H1 (cell line): ENCODE measurements around the gene MICALL1. TPM values are rescaled to one million over a fixed set of nuclear protein-coding genes. Genes with fewer than 3 reads are reported as not detected.

Source experiments
- BCL11A ChIP-seq, 2 experiments: IDR thresholded peaks; one replicate each; pipeline ENCODE4 v1.6.1; 2011; ENCODE audit warnings: low read depth in 2 of 2, low read length in 2 of 2, mild to moderate bottlenecking in 2 of 2
- CTBP2 ChIP-seq: IDR thresholded peaks from 2 replicates; pipeline ENCODE4 v1.7.0; 2011; ENCODE audit warnings: borderline replicate concordance, mild to moderate bottlenecking, moderate library complexity, mixed read lengths, low read length; ENCODE audit not compliant: insufficient read depth, insufficient read length
- NANOG ChIP-seq: IDR thresholded peaks from 2 replicates; pipeline ENCODE4 v1.6.1; 2011; ENCODE audit warnings: low read length, low read depth, mild to moderate bottlenecking, inconsistent platforms; ENCODE audit not compliant: insufficient read depth, poor library complexity, severe bottlenecking
- SIN3A ChIP-seq, 2 experiments: IDR thresholded peaks in 1 of 2; conservative IDR thresholded peaks in 1 of 2; 2 replicates each; pipeline ENCODE4 v1.6.1; 2011 to 2012; ENCODE audit warnings: low read length in 2 of 2, improper control_type of control experiment in 1 of 2, low read depth in 1 of 2, mild to moderate bottlenecking in 1 of 2
- SUZ12 ChIP-seq: fragments of 200-600 bp; sonication (generic); IDR thresholded peaks from 2 replicates; pipeline ENCODE4 v1.6.1; 2012; ENCODE audit warnings: mild to moderate bottlenecking, inconsistent platforms, low read length, moderate library complexity, mixed read lengths
- TAF7 ChIP-seq: optimal IDR thresholded peaks from 2 replicates; pipeline ENCODE3; 2011; ENCODE audit warnings: low read depth, mild to moderate bottlenecking, inconsistent platforms, low read length, moderate library complexity, borderline replicate concordance
- TBP ChIP-seq: IDR thresholded peaks from 2 replicates; pipeline ENCODE4 v1.6.1; 2011; ENCODE audit warnings: low read depth, low read length, improper control_type of control experiment
- polyA plus RNA-seq, 7 experiments: library from polyadenylated mRNA; depleted of rRNA in 3 of 7; stranded (reverse) in 5 of 7; unstranded in 2 of 7; fragments of >200 nt in 5 of 7; fragments of 200-250 nt in 2 of 7; gene quantifications; 1 replicate in 5 of 7; 2 replicates in 1 of 7; 4 replicates in 1 of 7; pipeline versions ENCODE4 v1.2.1 to v1.2.3, GENCODE V29; 2011 to 2013; ENCODE audit warnings: missing spikeins in 2 of 7, mixed read lengths in 2 of 7
- total RNA-seq: library from RNA; stranded (reverse); fragmentation: NEBNext Ultra II Directional; extraction: Animal tissue kit (Norgen Biotek cat#: 25700); gene quantifications from 2 replicates; pipeline ENCODE4 v1.2.1, GENCODE V29; 2021
- TF ChIP-seq, protein P1 (sequence below): fragments of 300-600 bp; sonication (generic); IDR thresholded peaks from 2 replicates; pipeline ENCODE4 v1.7.1; 2012; ENCODE audit warnings: low read length, moderate library complexity, mild to moderate bottlenecking, inconsistent platforms; ENCODE audit not compliant: insufficient replicate concordance

The MICALL1 gene
- total and polyA plus RNA-seq, 2 of the 8 experiments (the other 6 are each of a cell fraction or from before 2014, with no cell fraction given) = 17.7 to 32.1 TPM

DNA sequence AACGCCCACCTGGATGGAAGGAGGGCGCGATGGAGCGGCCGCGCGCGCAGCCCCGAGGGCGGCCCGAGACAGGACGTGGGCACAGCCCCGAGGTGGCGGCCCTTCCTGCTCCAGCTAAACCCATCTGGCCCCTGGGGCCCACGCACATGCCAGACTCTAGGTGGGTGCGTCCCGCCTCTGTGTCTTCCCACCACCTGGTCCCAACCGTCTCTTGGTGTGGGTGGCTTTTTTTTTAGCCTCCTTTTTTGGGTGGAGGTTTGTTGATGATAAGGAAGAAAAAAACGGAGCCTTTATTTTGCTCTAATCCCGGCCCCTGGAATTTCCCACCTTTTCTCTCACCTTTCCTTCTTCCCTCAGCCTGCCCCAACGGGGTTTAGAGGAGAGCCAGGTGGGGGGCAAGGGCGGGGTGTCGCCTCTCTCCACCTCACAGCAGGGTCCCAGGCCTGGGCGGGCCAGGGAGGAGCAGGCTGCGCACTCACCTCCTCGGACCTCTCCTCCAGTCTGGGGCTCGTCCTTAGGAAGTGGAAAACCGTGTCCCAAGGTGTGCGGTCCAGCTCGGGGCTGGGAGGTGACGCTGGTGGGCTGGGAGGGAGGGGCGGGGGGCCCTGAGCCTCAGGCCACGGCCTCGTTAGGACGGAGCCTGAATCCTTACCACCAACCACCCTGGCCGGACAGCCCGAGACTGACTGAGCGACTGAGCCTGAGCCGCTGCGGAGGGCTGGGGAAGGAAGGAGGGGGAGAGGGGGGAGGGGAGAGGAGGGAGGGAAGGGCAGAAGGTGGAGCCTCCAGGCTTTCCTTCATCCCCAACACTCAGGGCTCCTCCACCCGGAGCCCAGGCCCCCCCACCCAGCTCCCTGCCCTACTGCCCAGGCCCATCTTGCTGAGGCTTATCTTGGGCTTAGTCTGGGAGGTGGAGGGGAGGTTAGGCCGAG is 78.0 kb downstream of the MICALL1 start, which contains the start of gene SOX10 (continued):
- TF ChIP-seq SUZ12 (peak; percentile 20; the same call in 1 of the 2 replicates), NANOG (no peak), TBP (peak; percentile 61; the same call in 1 of the 2 replicates), TAF7 (peak; percentile 47), BCL11A (IDR thresholded peaks at IDR 0.05; ENCODE audit: low read depth in 2 of 2, low read length in 2 of 2) (no peak), CTBP2 (peak; percentile 2), SIN3A (conservative IDR thresholded peaks at IDR 0.05 in 1 of 2, IDR thresholded peaks at IDR 0.05 in 1 of 2; ENCODE audit: low read depth in 1 of 2, low read length in 2 of 2) (peak in 1 of 2 experiments; percentile 43; a peak in 1 of 4 replicates)
- TF ChIP-seq, protein P1, sequence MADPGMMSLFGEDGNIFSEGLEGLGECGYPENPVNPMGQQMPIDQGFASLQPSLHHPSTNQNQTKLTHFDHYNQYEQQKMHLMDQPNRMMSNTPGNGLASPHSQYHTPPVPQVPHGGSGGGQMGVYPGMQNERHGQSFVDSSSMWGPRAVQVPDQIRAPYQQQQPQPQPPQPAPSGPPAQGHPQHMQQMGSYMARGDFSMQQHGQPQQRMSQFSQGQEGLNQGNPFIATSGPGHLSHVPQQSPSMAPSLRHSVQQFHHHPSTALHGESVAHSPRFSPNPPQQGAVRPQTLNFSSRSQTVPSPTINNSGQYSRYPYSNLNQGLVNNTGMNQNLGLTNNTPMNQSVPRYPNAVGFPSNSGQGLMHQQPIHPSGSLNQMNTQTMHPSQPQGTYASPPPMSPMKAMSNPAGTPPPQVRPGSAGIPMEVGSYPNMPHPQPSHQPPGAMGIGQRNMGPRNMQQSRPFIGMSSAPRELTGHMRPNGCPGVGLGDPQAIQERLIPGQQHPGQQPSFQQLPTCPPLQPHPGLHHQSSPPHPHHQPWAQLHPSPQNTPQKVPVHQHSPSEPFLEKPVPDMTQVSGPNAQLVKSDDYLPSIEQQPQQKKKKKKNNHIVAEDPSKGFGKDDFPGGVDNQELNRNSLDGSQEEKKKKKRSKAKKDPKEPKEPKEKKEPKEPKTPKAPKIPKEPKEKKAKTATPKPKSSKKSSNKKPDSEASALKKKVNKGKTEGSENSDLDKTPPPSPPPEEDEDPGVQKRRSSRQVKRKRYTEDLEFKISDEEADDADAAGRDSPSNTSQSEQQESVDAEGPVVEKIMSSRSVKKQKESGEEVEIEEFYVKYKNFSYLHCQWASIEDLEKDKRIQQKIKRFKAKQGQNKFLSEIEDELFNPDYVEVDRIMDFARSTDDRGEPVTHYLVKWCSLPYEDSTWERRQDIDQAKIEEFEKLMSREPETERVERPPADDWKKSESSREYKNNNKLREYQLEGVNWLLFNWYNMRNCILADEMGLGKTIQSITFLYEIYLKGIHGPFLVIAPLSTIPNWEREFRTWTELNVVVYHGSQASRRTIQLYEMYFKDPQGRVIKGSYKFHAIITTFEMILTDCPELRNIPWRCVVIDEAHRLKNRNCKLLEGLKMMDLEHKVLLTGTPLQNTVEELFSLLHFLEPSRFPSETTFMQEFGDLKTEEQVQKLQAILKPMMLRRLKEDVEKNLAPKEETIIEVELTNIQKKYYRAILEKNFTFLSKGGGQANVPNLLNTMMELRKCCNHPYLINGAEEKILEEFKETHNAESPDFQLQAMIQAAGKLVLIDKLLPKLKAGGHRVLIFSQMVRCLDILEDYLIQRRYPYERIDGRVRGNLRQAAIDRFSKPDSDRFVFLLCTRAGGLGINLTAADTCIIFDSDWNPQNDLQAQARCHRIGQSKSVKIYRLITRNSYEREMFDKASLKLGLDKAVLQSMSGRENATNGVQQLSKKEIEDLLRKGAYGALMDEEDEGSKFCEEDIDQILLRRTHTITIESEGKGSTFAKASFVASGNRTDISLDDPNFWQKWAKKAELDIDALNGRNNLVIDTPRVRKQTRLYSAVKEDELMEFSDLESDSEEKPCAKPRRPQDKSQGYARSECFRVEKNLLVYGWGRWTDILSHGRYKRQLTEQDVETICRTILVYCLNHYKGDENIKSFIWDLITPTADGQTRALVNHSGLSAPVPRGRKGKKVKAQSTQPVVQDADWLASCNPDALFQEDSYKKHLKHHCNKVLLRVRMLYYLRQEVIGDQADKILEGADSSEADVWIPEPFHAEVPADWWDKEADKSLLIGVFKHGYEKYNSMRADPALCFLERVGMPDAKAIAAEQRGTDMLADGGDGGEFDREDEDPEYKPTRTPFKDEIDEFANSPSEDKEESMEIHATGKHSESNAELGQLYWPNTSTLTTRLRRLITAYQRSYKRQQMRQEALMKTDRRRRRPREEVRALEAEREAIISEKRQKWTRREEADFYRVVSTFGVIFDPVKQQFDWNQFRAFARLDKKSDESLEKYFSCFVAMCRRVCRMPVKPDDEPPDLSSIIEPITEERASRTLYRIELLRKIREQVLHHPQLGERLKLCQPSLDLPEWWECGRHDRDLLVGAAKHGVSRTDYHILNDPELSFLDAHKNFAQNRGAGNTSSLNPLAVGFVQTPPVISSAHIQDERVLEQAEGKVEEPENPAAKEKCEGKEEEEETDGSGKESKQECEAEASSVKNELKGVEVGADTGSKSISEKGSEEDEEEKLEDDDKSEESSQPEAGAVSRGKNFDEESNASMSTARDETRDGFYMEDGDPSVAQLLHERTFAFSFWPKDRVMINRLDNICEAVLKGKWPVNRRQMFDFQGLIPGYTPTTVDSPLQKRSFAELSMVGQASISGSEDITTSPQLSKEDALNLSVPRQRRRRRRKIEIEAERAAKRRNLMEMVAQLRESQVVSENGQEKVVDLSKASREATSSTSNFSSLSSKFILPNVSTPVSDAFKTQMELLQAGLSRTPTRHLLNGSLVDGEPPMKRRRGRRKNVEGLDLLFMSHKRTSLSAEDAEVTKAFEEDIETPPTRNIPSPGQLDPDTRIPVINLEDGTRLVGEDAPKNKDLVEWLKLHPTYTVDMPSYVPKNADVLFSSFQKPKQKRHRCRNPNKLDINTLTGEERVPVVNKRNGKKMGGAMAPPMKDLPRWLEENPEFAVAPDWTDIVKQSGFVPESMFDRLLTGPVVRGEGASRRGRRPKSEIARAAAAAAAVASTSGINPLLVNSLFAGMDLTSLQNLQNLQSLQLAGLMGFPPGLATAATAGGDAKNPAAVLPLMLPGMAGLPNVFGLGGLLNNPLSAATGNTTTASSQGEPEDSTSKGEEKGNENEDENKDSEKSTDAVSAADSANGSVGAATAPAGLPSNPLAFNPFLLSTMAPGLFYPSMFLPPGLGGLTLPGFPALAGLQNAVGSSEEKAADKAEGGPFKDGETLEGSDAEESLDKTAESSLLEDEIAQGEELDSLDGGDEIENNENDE = no peak
